Loucy (cell line): Measurements from ENCODE around the gene TMEM134.

Experiments
- H2AFZ ChIP-seq: fragments of 200-600 bp; sonication (generic); 2 replicates; pipeline ENCODE4 v1.6.0; 2016; ENCODE audit warnings: antibody characterized with exemption, mild to moderate bottlenecking, low read length, moderate library complexity
- H3F3A ChIP-seq: fragments of 200-600 bp; 2 replicates; pipeline ENCODE4 v1.6.0; 2016; ENCODE audit warnings: antibody characterized with exemption, low read depth, mild to moderate bottlenecking
- H3K27me3 ChIP-seq: fragments of 200-600 bp; sonication (generic); 2 replicates; pipeline ENCODE4 v1.6.1; 2014; ENCODE audit warnings: low read length, mild to moderate bottlenecking; ENCODE audit not compliant: insufficient read depth, poor library complexity, severe bottlenecking
- H3K36me3 ChIP-seq: fragments of 200-600 bp; sonication (generic); 2 replicates; pipeline ENCODE4 v1.6.1; 2016; ENCODE audit warnings: low read length; ENCODE audit not compliant: insufficient read depth
- H3K4me1 ChIP-seq: fragments of 200-600 bp; sonication (generic); 2 replicates; pipeline ENCODE4 v1.5.1; 2014; ENCODE audit warnings: low read length, mild to moderate bottlenecking; ENCODE audit not compliant: insufficient read depth, poor library complexity, severe bottlenecking
- H3K4me2 ChIP-seq: fragments of 200-600 bp; sonication (generic); 2 replicates; pipeline ENCODE4 v1.6.0; 2014; ENCODE audit warnings: antibody characterized with exemption, low read length, low read depth, mild to moderate bottlenecking; ENCODE audit not compliant: poor library complexity, severe bottlenecking
- H3K4me3 ChIP-seq: fragments of 200-600 bp; sonication (generic); 2 replicates; pipeline ENCODE4 v1.5.1; 2014; ENCODE audit warnings: low read length, mild to moderate bottlenecking, mixed read lengths; ENCODE audit not compliant: poor library complexity, severe bottlenecking
- H3K79me2 ChIP-seq: fragments of 200-600 bp; sonication (generic); 2 replicates; pipeline ENCODE4 v1.6.1; 2014; ENCODE audit warnings: low read length; ENCODE audit not compliant: insufficient read depth
- H3K9ac ChIP-seq: fragments of 200-600 bp; sonication (generic); 2 replicates; pipeline ENCODE4 v1.6.0; 2014; ENCODE audit warnings: mild to moderate bottlenecking, low read depth, low read length, moderate library complexity; ENCODE audit not compliant: poor library complexity, severe bottlenecking
- H3K9me2 ChIP-seq: fragments of 200-600 bp; sonication (generic); replicated peaks from 2 replicates; pipeline ENCODE4 v1.6.1; 2016; ENCODE audit warnings: low read depth, low read length, mixed read lengths
- H3K9me3 ChIP-seq: fragments of 200-600 bp; sonication (generic); 2 replicates; pipeline ENCODE4 v1.6.1; 2014; ENCODE audit warnings: mild to moderate bottlenecking, antibody characterized with exemption, low read length, low read depth; ENCODE audit not compliant: insufficient read depth
- H4K20me1 ChIP-seq: fragments of 200-600 bp; sonication (generic); 2 replicates; pipeline ENCODE4 v1.6.0; 2014; ENCODE audit warnings: antibody characterized with exemption, low read length, mild to moderate bottlenecking; ENCODE audit not compliant: insufficient read depth, poor library complexity, severe bottlenecking
- EZH2phosphoT487 ChIP-seq: fragments of 200-600 bp; IDR thresholded peaks from 2 replicates; pipeline ENCODE4 v1.6.1; 2018; ENCODE audit warnings: antibody characterized with exemption, mild to moderate bottlenecking, moderate library complexity, borderline replicate concordance
- TF ChIP-seq, protein P1 (sequence below): fragments of 200-600 bp; sonication (generic); conservative IDR thresholded peaks from 2 replicates; pipeline ENCODE4 v1.5.1; 2014; ENCODE audit warnings: mild to moderate bottlenecking, antibody characterized with exemption, low read length

TMEM134 gene

DNA sequence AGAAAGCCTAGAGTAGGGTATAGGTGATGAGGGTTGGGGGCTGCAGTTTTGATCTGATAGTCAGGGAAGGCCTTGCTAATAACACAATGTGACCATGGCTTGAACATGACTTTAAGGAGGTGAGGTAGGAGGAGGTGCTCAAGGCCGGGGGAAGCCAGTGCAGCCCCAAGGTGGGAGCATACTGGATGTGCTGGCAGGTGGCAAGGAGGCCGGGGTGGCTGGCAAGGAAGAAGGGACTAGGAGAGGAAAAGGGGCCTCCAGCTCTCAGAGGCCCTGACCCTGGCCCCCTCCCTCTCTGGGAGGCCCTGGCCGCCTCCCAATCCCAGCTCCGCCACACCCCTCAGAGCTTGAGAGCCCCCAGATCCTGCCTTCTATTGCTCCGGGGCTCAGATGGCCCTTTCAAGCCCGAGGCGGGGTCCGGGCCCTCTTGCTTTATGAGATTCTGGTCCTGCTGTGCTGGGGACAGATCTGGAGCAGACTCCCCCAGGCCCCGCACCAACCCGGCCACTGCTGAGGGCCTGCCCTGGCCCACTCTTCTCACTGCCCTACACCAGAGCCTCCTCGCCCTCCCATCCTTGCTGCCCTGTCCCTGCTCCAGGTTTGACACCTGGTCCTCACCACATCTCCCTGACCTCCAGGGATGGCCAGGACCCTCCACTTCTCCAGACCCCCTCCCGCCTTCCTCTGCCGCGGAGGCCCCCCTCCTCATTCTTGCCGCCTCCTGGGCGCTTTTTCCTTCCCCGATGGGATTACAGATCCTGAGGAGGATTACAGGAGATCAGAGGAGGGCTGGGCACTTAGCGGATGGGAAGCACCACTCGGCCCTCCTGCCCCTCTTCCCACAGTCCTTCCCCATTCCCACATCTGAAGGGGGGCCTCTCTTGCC lies 34.3 kb upstream of the TMEM134 start:
- H3K36me3 ChIP-seq = peaks cover 4% of the 10 kb centered on the region; the same call in 1 of the 2 replicates
- no peak overlapping the region for H2AFZ ChIP-seq
- TF ChIP-seq EZH2phosphoT487 = no peak
- TF ChIP-seq, protein P1, sequence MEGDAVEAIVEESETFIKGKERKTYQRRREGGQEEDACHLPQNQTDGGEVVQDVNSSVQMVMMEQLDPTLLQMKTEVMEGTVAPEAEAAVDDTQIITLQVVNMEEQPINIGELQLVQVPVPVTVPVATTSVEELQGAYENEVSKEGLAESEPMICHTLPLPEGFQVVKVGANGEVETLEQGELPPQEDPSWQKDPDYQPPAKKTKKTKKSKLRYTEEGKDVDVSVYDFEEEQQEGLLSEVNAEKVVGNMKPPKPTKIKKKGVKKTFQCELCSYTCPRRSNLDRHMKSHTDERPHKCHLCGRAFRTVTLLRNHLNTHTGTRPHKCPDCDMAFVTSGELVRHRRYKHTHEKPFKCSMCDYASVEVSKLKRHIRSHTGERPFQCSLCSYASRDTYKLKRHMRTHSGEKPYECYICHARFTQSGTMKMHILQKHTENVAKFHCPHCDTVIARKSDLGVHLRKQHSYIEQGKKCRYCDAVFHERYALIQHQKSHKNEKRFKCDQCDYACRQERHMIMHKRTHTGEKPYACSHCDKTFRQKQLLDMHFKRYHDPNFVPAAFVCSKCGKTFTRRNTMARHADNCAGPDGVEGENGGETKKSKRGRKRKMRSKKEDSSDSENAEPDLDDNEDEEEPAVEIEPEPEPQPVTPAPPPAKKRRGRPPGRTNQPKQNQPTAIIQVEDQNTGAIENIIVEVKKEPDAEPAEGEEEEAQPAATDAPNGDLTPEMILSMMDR = no peak
- H3F3A ChIP-seq = peaks cover 6% of the 10 kb centered on the region
- H3K79me2 ChIP-seq = peaks cover 38% of the 10 kb centered on the region
- no peaks in the 10 kb centered on the region for H3K27me3 ChIP-seq
- peak overlapping the region; percentile 61 for H3K9ac ChIP-seq
- H4K20me1 ChIP-seq = peaks cover 31% of the 10 kb centered on the region
- no peaks in the 10 kb centered on the region for H3K9me2 ChIP-seq
- no peaks in the 10 kb centered on the region for H3K9me3 ChIP-seq
- H3K4me1 ChIP-seq = peaks cover 44% of the 10 kb centered on the region
- peak overlapping the region; percentile 98 for H3K4me2 ChIP-seq
- peak overlapping the region; percentile 95 for H3K4me3 ChIP-seq

DNA sequence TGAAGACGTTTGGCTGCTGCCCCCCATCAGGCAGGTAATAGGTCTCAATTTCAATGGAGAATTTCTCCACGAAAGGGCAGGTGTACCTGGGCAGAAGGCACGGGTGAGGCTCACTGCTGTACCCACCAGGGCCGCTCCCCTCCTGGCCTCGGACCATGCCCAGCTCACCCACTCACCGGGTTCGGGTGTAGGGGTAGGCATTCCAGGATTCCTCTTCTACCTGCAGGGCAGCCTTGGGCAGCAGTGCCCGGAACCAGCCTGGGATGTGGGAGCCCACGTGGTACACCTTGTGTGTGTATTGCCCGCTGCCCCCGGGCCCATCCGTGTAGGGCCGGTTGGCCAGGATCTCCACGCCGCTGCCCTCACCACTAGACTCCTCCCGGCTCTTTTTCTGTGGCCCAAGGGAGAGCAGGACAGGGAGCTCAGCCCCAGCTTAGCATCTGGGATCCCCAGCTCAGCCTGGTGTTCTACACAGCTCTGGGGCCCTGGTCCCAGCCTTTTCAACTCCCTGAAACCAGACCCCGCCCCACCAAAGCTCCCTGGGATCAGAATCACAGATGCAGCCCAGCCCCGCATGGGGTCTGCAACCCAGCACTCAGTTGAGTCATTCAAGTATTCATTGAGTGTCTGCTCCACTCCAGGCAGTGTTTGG lies 33.4 kb upstream of the TMEM134 start:
- peaks cover 28% of the 10 kb centered on the region for H4K20me1 ChIP-seq
- no peak overlapping the region for H3K9ac ChIP-seq
- no peak for TF ChIP-seq EZH2phosphoT487
- TF ChIP-seq, protein P1 = no peak
- no peaks in the 10 kb centered on the region for H3K9me3 ChIP-seq
- peaks cover 6% of the 10 kb centered on the region for H3F3A ChIP-seq
- H3K4me1 ChIP-seq = peaks cover 44% of the 10 kb centered on the region
- peaks cover 34% of the 10 kb centered on the region for H3K79me2 ChIP-seq
- no peaks in the 10 kb centered on the region for H3K9me2 ChIP-seq
- no peaks in the 10 kb centered on the region for H3K27me3 ChIP-seq
- H3K36me3 ChIP-seq = peaks cover 4% of the 10 kb centered on the region; the same call in 1 of the 2 replicates
- H2AFZ ChIP-seq = no peak overlapping the region
- H3K4me3 ChIP-seq = no peak overlapping the region
- H3K4me2 ChIP-seq = no peak overlapping the region

DNA sequence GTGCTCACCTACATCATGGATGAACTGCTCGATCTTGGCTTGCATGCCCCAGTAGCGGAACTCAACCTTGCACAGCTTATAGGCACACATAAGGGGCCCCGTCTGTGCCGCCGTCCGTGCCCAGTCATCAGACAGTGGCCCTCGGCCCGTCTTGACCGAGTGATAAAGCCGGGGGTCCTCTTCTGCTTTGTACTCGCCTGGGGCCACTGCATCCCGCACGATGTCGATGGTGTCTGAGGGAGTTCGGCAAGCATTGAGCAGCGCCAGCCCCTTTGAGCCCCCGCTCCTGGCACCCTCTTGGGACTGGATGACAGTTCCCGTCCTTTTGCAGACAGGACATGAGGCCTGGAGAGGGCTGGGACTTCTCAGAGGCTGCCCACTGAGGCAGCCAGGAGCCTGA lies 32.8 kb upstream of the TMEM134 start:
- Histone ChIP-seq H3K4me3 (no peak overlapping the region), H3F3A (peaks cover 6% of the 10 kb centered on the region), H4K20me1 (peaks cover 22% of the 10 kb centered on the region), H2AFZ (no peak overlapping the region), H3K9me3 (no peaks in the 10 kb centered on the region), H3K9me2 (no peaks in the 10 kb centered on the region), H3K27me3 (no peaks in the 10 kb centered on the region), H3K4me1 (peaks cover 39% of the 10 kb centered on the region), H3K79me2 (peaks cover 28% of the 10 kb centered on the region), H3K36me3 (peaks cover 4% of the 10 kb centered on the region; the same call in 1 of the 2 replicates), H3K9ac (no peak overlapping the region), H3K4me2 (no peak overlapping the region)
- TF ChIP-seq, protein P1 = no peak
- no peak for TF ChIP-seq EZH2phosphoT487
